Activated naive CD4-positive, alpha-beta T cell treated with anti-CD3 and anti-CD28 coated beads, Interleukin-2, amount 50 U/mL, for 72 hours (primary cell): Measurements from ENCODE around the gene RAF1. TPM values are rescaled to one million over a fixed set of nuclear protein-coding genes. Genes with fewer than 3 reads are reported as not detected.

Experiments used
- ATAC-seq, 2 donors: fragments of 150-1000 bp; cut with Tn5 transposase; 2 replicates each; pipeline ENCODE4 v1.10.0; 2021; ENCODE audit warnings: mild to moderate bottlenecking in 2 of 2, moderate library complexity in 2 of 2
- DNase-seq, 2 donors: peaks; one replicate each; pipeline ENCODE4 v3.0.0; 2021 to 2022; ENCODE audit warnings: low spot score in 2 of 2
- H3K27ac Mint-ChIP-seq, 2 donors: one replicate each; pipeline ENCODE4 v1.8.0; 2022; ENCODE audit warnings: mild to moderate bottlenecking in 2 of 2, mixed read lengths in 2 of 2
- H3K36me3 Mint-ChIP-seq, 2 donors: one replicate each; pipeline ENCODE4 v1.8.0; 2022; ENCODE audit warnings: mixed read lengths in 2 of 2
- H3K9me3 Mint-ChIP-seq, 2 donors: one replicate each; pipeline ENCODE4 v1.8.0; 2022; ENCODE audit warnings: mixed read lengths in 2 of 2
- total RNA-seq, 2 donors: library from RNA; stranded (reverse); gene quantifications; one replicate each; pipeline ENCODE4 v1.2.3, GENCODE V29; 2022

Gene RAF1
- total RNA-seq, 2 donors from 2014 or later = 75.9 to 97.0 TPM

DNA sequence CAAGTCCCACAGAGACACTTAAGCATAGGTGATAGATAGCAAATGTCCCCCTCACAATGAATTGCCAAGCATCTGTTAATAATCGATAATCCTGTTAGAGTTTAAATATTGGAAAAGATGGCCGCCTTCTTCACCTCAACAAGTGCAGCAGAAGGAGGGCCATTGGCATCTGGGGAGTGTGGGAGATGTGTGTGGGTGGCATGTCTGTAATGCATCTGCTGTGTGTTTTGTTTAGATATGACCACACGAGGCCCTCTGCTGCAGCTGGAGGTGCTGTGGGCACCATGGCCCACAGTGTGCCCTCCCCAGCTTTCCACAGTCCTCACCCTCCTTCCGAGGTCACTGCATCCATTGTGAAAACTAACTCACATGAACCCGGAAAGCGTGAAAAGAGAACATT, 94.1 kb downstream of the RAF1 start:
- Mint-ChIP-seq H3K36me3 (peaks cover 23 to 63% of the 10 kb centered on the region in 2 donors), H3K27ac (peak overlapping the region in 1 of 2 donors; percentile 73)

DNA sequence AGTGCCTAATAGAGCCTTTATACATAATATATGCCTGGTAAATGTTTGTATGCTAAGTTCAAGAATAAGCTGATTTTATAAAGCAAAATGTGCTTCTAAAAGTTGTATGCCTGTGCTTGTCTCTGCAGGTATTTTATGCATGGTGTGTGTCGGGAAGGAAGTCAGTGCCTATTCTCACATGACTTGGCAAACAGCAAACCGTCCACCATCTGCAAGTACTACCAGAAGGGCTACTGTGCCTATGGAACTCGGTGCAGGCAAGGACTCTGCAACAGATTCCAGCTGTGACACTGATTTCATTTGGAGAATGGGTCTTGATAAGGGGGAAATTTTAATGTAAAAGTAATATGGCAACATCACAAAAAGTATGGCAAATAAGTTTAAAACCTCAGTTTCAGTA, 95.2 kb downstream of the RAF1 start:
- no peak for ATAC-seq
- Mint-ChIP-seq H3K9me3 (peaks cover 7 to 15% of the 10 kb centered on the region in 2 donors), H3K27ac (no peak overlapping the region), H3K36me3 (peaks cover 23 to 58% of the 10 kb centered on the region in 2 donors)
- no peak for DNase-seq

More for the DNA sequence above, 94.1 kb downstream of the RAF1 start:
- DNase-seq (no peak), ATAC-seq (no peak)
- peaks cover 7 to 12% of the 10 kb centered on the region in 2 donors for H3K9me3 Mint-ChIP-seq

DNA sequence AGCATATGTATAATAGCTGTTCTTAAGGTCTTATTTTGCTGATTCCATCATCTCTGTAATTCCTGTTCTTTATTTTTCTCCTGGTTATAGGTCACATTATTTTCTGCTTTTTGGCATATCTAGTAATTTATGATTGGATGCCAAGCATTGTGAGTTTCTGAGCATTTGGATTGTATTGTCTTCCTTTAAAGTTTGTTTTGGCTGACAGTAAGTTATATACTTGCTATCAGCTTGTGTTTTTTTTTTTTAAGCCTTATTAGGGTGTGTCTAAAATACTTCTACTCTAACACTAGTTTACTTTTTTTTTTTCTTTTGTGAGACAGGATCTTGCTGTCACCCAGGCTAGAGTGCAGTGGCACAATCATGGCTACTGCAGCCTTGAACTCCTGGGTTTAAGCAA, 96.9 kb downstream of the RAF1 start:
- peaks cover 20 to 45% of the 10 kb centered on the region in 2 donors for H3K36me3 Mint-ChIP-seq
- DNase-seq = no peak
- H3K27ac Mint-ChIP-seq = no peak overlapping the region
- ATAC-seq = no peak
- H3K9me3 Mint-ChIP-seq = peaks cover 7 to 15% of the 10 kb centered on the region in 2 donors

DNA sequence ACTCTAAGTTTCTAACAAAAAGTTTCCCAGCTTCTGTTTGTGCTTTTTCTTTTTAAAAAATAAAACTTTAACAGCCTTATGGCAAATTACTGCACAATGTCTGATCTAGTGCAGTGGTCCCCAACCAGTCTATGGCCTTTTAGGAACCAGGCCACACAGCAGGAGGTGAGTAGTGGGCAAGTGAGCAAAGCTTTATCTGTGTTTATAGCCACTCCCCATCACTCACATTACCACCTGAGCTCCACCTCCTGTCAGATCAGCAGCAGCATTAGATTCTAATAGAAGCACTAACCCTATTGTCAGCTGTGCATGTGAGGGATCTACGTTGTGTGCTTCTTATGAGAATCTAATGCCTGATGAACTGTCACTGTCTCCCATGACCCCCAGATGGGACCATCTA, 101.5 kb downstream of the RAF1 start:
- Mint-ChIP-seq H3K36me3 (peaks cover 22 to 29% of the 10 kb centered on the region in 2 donors), H3K9me3 (peaks cover 7 to 15% of the 10 kb centered on the region in 2 donors), H3K27ac (peak overlapping the region in 1 of 2 donors; percentile 7)
- no peak for DNase-seq
- ATAC-seq = no peak

DNA sequence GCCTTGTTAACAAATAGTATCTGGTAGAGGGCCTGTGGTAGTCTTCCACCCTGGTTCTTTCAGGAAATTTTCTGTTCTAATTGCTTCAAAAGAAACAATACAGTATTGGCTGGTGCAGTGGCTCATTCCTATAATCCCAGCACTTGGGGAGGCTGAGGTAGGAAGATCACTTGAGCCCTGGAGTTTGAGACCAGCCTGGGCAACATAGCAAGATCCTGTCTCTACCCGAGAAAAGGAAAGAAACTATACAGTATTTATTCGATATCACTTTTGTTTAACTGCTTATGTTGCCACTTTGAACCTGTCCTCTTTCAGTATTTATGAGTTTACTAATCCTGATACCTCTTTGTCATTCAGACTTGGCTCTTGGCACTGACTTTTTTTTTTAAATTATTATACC, 102.5 kb downstream of the RAF1 start:
- Mint-ChIP-seq H3K27ac (no peak overlapping the region), H3K36me3 (peaks cover 20% of the 10 kb centered on the region in 2 donors), H3K9me3 (peaks cover 4 to 11% of the 10 kb centered on the region in 2 donors)
- ATAC-seq = no peak
- DNase-seq = no peak

DNA sequence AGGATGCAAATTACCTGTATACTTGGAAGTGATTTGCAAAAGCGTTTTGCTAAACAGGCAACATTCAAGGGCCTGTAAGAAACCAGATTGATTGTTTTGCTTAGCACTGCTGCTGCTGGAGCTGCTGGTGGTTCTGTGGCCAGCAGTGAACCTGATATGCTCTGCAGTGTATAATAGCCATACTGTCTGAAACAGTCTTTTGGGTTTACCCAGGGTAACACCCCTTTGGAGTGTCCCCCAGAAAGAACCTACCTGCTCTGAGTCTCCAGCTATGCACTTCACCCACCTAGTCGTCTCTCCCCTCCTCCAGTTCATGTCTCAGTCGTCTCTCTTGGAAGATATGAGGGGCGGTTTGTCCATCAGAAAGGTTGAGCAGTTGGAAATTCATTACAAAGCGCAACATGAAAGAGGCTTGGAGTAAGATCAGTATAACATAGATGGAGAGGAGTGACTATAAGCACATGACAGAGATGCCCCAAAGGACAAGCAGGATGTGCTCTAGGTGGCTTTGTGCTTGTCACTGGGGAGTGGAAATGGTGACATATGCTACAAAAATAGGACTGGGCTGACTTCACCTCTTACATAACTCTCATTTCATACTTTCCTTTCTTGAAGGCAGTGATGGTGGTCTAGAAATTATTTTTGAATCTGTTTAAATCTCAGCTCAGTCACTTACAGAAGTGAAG, 103.3 kb downstream of the RAF1 start:
- ATAC-seq (peak; percentile 45 to 58), DNase-seq (peak in 1 of 2 donors; percentile 10)
- peak overlapping the region in 1 of 2 donors; percentile 48 for H3K27ac Mint-ChIP-seq
- peaks cover 0 to 7% of the 10 kb centered on the region in 2 donors for H3K9me3 Mint-ChIP-seq
- peaks cover 13 to 23% of the 10 kb centered on the region in 2 donors for H3K36me3 Mint-ChIP-seq

DNA sequence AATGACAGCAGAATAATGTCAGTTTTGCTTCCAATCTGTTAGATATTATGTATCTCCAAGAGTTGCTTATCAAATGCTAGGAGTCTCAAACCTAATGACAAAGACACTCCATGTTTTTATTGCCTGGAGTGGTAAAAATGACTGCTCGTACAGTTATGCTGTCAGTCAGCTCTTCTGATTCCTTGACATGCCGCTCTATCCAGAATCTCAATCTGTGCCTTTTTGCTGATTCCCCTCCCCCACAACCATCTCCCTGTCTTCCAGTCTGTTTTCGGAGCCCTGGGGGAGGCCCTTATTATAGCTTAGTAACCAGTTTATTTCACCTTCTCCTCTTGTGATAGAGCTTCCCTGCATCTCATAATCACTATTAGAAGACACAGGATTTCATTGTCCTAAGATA, 104.4 kb downstream of the RAF1 start:
- no peak overlapping the region for H3K27ac Mint-ChIP-seq
- no peak for ATAC-seq

DNA sequence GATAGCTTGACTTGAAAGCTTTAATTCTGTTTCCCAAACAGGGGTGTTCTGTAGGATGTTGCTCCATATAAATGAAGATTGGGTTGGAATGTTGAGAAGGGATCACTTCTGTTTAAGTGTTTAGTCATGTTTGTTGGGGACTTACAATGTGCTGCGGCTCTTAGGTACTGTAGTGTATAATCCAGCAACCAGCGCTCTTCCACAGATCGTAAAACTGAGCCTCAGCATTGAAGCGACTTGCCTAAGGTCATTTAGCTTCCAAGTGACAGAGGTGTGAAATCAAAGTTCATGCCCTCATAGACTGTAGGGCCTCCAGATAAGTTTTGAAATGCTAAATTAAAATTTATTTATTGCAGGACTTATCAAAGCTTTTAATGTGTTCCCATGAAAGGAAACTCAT, 105.2 kb downstream of the RAF1 start:
- Mint-ChIP-seq H3K9me3 (no peaks in the 10 kb centered on the region), H3K27ac (peak overlapping the region in 1 of 2 donors; percentile 88), H3K36me3 (peaks cover 0 to 17% of the 10 kb centered on the region in 2 donors)
- ATAC-seq (no peak), DNase-seq (no peak)

More for the DNA sequence above, 104.4 kb downstream of the RAF1 start:
- Mint-ChIP-seq H3K9me3 (no peaks in the 10 kb centered on the region), H3K36me3 (peaks cover 2 to 18% of the 10 kb centered on the region in 2 donors)
- DNase-seq = no peak

DNA sequence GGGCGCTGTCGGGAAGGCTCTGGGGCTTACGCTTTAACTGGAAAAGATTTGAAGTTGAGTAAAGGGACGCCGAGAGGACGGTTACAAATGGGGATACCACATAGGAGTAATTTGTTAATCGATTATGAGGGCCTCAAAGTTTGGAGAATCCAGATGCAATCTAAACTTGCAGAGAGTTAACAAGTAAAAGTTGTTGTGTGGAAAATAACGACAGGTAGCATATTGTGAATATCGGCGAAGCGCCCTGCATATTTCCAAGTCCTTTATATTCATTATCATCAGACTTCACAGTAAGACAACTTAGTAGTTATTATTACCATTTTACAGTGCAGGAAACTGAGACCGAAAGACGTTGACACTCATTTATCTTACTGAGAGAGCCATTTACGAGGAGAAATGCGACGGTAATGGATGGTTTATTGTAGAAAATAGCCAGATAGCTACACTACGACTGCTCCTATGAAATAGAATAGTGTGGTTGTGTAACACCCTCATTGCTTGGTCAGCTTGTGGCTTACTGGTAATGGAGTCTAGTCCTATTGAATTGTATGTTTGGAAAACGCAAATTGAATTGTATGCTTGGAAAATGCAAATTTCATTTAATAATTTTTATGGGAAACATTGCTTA, 106.3 kb downstream of the RAF1 start:
- DNase-seq (no peak), ATAC-seq (no peak)
- H3K36me3 Mint-ChIP-seq = peaks cover 0 to 17% of the 10 kb centered on the region in 2 donors
- peak overlapping the region; percentile 88 to 97 for H3K27ac Mint-ChIP-seq
- no peaks in the 10 kb centered on the region for H3K9me3 Mint-ChIP-seq

DNA sequence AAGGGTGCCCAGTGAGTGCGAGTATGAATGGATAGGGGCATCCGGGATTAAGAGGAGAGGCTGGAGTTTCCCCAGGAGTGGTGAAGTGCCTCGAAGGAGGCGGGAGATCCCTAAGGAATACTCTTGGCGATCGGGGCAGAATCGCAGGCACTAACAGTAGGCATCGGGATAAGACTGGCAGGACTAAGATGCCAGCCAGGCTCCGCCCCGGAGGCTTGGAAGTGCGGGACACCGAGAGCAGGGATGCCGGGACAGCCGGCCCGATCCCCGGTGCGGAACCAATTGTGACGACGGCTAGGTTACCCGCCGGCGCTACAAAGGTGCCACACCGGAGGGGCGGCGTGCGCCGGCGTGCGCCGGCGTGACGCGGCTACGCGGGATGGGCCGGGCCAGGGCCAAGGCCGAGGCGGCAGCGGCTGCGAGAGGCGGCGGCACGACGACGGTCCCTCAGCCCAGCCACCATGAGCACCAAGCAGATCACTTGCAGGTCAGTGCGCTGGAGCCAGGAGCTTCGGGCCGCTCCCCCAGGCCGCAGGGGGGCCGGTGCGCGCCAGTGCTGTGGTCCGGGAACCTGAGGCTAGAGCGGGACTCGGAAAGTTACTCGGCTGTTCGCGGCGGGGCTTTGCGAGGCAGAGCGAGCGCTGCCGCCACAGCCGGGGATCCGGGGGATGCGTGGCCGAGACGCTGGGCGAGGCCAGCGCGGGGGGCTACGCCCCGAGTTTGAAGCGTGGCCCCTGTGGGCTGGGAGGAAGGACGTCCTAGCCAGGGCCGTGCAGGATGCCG, 107.0 kb downstream of the RAF1 start, which contains the start of gene MKRN2:
TSS of gene MKRN2 (plus strand) at position 398 of the 783 bp plus-strand sequence. CDS start at position 462, 64 bp downstream.
- Mint-ChIP-seq H3K36me3 (peaks cover 0 to 17% of the 10 kb centered on the region in 2 donors), H3K9me3 (no peaks in the 10 kb centered on the region), H3K27ac (peak within 1 kb of the TSS; percentile 88 to 97)
- peak; percentile 85 to 89 for DNase-seq
- ATAC-seq = peak; percentile 93 to 94

DNA sequence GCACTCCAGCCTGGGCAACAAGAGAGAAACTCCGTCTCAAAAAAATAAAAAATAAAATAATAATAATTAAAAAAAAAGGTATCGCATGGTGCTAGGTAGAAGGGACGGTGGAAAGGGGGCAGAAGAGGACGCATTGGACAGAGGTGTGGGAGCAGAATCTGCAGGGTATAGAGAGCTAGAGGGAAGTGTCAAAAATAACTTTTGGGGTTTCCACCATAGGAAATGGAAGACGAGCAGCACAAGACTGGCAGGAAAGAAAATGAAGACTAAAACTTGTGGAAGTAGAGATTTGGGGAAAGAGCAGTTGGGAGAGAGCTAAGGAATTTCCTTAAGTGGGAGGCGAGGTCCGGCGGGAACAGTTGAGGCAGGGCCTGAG, 107.6 kb downstream of the RAF1 start:
- DNase-seq = no peak
- Mint-ChIP-seq H3K9me3 (no peaks in the 10 kb centered on the region), H3K27ac (peak overlapping the region; percentile 88 to 93), H3K36me3 (peaks cover 0 to 17% of the 10 kb centered on the region in 2 donors)
- no peak for ATAC-seq

DNA sequence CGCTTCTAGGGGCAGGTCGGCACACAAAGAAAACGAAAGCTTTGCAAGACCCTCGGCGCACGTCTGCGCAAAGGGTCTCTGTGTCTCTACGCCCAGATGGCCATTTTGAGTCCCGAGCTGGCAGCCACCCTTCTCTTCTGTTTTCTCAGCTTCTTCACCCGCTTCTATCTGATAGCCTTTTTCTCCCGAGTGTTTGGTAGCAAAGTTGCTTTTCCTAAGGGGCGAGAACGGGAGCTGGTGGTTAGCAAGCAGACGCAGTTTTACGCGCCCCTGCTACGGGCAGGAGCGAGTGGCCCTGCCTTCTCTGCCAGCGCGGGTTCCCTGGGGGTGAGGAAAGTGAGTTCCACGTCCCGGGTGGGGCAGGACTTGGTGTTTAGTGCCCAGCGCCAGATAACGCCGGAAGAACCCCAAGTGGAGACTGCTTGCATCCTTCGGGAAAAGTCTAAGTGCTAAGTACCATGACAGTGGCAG, 110.0 kb downstream of the RAF1 start:
- Mint-ChIP-seq H3K27ac (peak overlapping the region in 1 of 2 donors; percentile 14), H3K36me3 (peaks cover 0 to 17% of the 10 kb centered on the region in 2 donors), H3K9me3 (no peaks in the 10 kb centered on the region)
- DNase-seq = peak in 1 of 2 donors; percentile 13
- no peak for ATAC-seq

DNA sequence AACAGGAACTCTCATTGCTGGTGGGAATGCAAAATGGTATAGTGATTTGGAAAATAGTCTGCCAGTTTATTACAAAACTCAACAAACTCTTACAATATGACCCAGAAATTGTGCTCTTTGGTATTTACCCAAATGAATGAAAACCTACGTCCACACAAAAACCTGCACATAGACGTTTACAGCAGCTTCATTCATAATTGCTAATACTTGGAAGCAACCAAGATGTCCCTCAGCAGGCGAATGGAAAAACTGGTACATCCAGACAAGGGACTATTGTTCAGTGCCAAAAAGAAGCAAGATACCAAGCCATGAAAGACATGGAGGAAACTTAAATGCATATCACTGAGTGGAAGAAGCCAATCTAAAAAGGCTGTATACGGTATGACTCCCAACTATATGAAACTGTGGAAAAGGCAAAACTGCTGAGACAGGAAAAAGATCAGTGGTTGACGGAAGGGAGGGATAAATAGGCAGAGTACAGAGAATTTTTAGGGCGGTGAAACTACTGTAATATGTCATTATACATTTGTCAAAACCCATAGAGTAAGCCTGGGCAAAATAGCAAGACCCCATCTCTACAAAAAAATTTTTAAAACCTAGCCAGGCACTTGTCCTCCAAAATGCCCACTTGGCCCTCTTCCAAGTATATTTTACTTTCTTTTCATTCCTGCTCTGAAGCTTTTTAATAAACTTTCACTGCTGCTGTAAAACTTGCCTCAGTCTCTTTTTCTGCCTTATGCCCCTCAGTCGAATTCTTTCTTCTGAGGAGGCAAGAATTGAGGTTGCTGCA, 113.8 kb downstream of the RAF1 start:
- no peak overlapping the region for H3K27ac Mint-ChIP-seq
- no peaks in the 10 kb centered on the region for H3K36me3 Mint-ChIP-seq
- no peaks in the 10 kb centered on the region for H3K9me3 Mint-ChIP-seq
- no peak for DNase-seq
- no peak for ATAC-seq

DNA sequence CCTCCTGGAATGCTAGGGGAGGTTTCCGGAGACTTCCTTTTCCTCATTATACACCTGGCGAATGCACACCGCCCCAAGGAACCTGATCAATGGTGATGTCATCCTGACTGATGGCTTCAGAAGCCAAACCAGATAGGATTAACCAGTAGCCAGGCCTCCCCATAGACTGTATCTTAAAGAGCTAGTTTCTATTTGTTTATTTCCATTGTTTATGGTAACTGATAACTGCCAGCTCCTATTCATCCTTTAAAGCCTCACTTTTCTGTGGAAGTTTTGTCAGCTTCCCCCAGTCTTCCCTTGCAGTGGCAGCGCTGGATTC, 118.5 kb downstream of the RAF1 start, which contains the start of gene MKRN2OS:
TSS of gene MKRN2OS (minus strand) at position 27 of the 319 bp plus-strand sequence. CDS start 35 bp downstream, outside the sequence.
- no peaks in the 10 kb centered on the region for H3K9me3 Mint-ChIP-seq
- no peak for DNase-seq
- no peak for ATAC-seq
- no peak within 1 kb of the TSS for H3K27ac Mint-ChIP-seq
- H3K36me3 Mint-ChIP-seq = no peaks in the 10 kb centered on the region

DNA sequence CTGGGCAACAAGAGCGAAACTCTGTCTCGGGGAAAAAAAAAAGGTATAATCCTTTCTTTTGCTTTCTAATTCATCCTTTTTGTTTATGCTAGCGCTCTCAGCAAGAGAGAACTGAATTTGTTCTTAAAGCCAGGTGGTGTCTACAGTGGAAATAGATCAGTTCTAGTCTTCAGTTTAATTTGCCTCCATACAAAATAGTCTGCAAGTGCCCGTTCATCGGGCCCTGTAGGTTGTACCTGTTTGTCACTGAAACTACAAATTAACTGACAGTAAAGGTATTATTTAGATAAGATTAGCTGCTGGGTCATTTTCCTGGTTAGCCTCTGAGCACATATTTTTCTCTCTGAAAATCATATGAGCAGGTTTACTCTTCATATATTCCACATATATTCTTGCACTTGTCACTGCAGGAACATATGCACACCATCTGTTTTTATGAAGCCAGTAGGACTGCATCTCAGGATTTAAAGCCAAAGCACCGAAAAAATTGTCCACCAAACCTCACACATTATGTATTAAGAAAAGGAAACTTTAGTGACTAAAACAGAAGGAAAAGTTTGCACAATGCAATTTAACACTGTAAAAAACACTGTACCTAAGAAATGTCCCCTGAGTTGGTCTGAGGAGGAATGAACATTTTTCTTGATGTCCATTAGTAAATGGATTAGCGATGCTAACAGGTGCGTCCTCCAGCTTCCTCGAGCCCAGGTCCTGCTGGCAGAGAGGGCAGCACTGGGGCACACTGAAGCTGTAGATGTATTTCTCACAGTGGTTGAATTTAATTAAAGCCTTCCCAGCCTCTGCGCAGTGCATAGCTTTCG, 119.1 kb downstream of the RAF1 start:
- ATAC-seq = no peak
- no peak for DNase-seq
- no peaks in the 10 kb centered on the region for H3K9me3 Mint-ChIP-seq
- no peaks in the 10 kb centered on the region for H3K36me3 Mint-ChIP-seq
- no peak overlapping the region for H3K27ac Mint-ChIP-seq
